CD8-positive, alpha-beta memory T cell (primary cell): Measurements from ENCODE around the gene LRRC4C. TPM values are rescaled to one million over a fixed set of nuclear protein-coding genes. Genes with fewer than 3 reads are reported as not detected.
"Not testable (repeated sequence)": the region's sequence is repeated elsewhere in the genome, so short reads cannot be mapped to it uniquely, and the experiment has no call there.

ENCODE experiments used
- CTCF ChIA-PET: fragments of 350-600 bp; sonication (Branson Sonifier 250); formaldehyde crosslinking; loops from one replicate; lab custom pipeline; 2021; ENCODE audit warnings: antibody characterized with exemption; lab: Charles Lee
- POLR2A ChIA-PET: fragments of 350-600 bp; sonication (Branson Sonifier 250); formaldehyde crosslinking; loops from one replicate; lab custom pipeline; 2021; ENCODE audit warnings: antibody characterized with exemption; lab: Charles Lee
- DNase-seq, 5 donors: peaks; one replicate each; pipeline versions ENCODE4 v3.0.0 to v3.0.0-alpha.2; 2020 to 2022; ENCODE audit warnings: mixed read lengths in 1 of 5
- H3K27ac ChIP-seq: one replicate; pipeline ENCODE4 v1.7.0; 2013; ENCODE audit warnings: low read depth, mild to moderate bottlenecking, low read length, moderate library complexity
- H3K27me3 ChIP-seq: 2 replicates; pipeline ENCODE4 v1.7.0; 2013; ENCODE audit warnings: low read length, mild to moderate bottlenecking; ENCODE audit not compliant: insufficient read depth, poor library complexity, severe bottlenecking
- H3K36me3 ChIP-seq: 2 replicates; pipeline ENCODE4 v1.7.0; 2013; ENCODE audit warnings: mild to moderate bottlenecking, low read length, moderate library complexity; ENCODE audit not compliant: insufficient read depth
- H3K4me1 ChIP-seq: 2 replicates; pipeline ENCODE4 v1.7.0; 2013; ENCODE audit warnings: mild to moderate bottlenecking, low read length, moderate library complexity; ENCODE audit not compliant: insufficient read depth
- H3K4me3 ChIP-seq: 2 replicates; pipeline ENCODE4 v1.7.0; 2013; ENCODE audit warnings: mild to moderate bottlenecking, low read length
- H3K9me3 ChIP-seq: 2 replicates; pipeline ENCODE4 v1.7.0; 2013; ENCODE audit warnings: mild to moderate bottlenecking, low read length
- H3K27ac Mint-ChIP-seq, 8 donors: one replicate each; pipeline ENCODE4 v1.8.0; 2020 to 2021; ENCODE audit warnings: mixed read lengths in 8 of 8, mild to moderate bottlenecking in 6 of 8, inconsistent platforms in 3 of 8, moderate library complexity in 3 of 8
- H3K27me3 Mint-ChIP-seq, 2 donors: one replicate each; pipeline ENCODE4 v1.8.0; 2020 to 2021; ENCODE audit warnings: mixed read lengths in 2 of 2, mild to moderate bottlenecking in 1 of 2, moderate library complexity in 1 of 2
- H3K36me3 Mint-ChIP-seq, 3 donors: one replicate each; pipeline ENCODE4 v1.8.0; 2020 to 2021; ENCODE audit warnings: mixed read lengths in 3 of 3, inconsistent platforms in 1 of 3, mild to moderate bottlenecking in 1 of 3
- H3K4me1 Mint-ChIP-seq, 3 donors: one replicate each; pipeline ENCODE4 v1.8.0; 2020 to 2021; ENCODE audit warnings: mixed read lengths in 3 of 3, inconsistent platforms in 1 of 3, mild to moderate bottlenecking in 1 of 3
- H3K4me3 Mint-ChIP-seq, 7 donors: one replicate each; pipeline ENCODE4 v1.8.0; 2020 to 2021; ENCODE audit warnings: mixed read lengths in 7 of 7, mild to moderate bottlenecking in 6 of 7, moderate library complexity in 4 of 7, inconsistent platforms in 2 of 7
- H3K9me3 Mint-ChIP-seq, 5 donors: one replicate each; pipeline ENCODE4 v1.8.0; 2020 to 2022; ENCODE audit warnings: mixed read lengths in 5 of 5, mild to moderate bottlenecking in 3 of 5, moderate library complexity in 2 of 5, inconsistent platforms in 1 of 5
- polyA plus RNA-seq: library from polyadenylated mRNA; unstranded; fragments of 300-500 nt; fragmentation: Illumina TruSeq; gene quantifications from one replicate; pipeline ENCODE4 v1.2.3, GENCODE V29; 2021
- total RNA-seq, 2 experiments: library from RNA; stranded (reverse); gene quantifications; one replicate each; pipeline ENCODE4 v1.2.3, GENCODE V29; 2021

The LRRC4C gene
- total and polyA plus RNA-seq, 3 experiments from 2014 or later = not detected

DNA sequence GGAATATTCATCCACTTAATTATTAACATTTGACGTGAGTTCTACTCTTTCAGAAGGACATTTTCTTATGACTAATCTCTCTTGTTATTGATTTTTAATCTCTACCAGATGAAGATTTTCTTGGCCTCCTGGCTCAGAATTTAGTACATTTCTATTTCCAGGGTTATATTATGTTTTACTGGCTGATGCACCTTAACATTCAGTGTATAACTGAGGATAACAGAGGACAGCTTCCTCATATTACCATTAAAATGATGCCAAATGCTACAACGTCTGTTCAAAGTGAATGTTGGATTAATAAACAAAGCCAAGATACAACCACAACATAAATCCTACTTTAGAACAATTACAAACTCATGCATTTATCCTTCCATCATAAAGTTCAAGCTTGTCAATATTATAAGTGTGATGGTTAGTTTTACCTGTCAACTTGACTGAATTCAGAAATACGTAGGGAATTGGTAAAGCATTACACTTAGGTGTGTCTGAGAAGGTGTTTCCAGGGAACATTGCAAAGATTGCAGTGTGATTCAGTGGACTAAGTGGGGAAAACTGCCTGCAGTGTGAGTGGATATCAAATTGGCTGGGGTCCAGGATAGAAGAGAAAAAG lies 485.2 kb downstream of the LRRC4C start:
- no peaks in the 10 kb centered on the region for H3K36me3 Mint-ChIP-seq
- Histone ChIP-seq H3K9me3 (no peaks in the 10 kb centered on the region), H3K4me1 (no peaks in the 10 kb centered on the region), H3K27me3 (no peaks in the 10 kb centered on the region), H3K4me3 (no peak overlapping the region), H3K36me3 (no peaks in the 10 kb centered on the region), H3K27ac (no peak overlapping the region)
- no peaks in the 10 kb centered on the region for H3K4me1 Mint-ChIP-seq
- peaks cover 16 to 46% (median 25%) of the 10 kb centered on the region in 5 donors for H3K9me3 Mint-ChIP-seq
- no peak for DNase-seq
- ChIA-PET CTCF (no interaction called here), POLR2A (no interaction called here)
- no peak overlapping the region for H3K27ac Mint-ChIP-seq
- no peaks in the 10 kb centered on the region for H3K27me3 Mint-ChIP-seq
- no peak overlapping the region for H3K4me3 Mint-ChIP-seq

- ChIA-PET CTCF (no interaction called here), POLR2A (no interaction called here)
- no peaks in the 10 kb centered on the region for H3K27me3 ChIP-seq
- DNase-seq = no peak
- H3K4me1 Mint-ChIP-seq = no peaks in the 10 kb centered on the region
- H3K4me3 ChIP-seq = no peak overlapping the region
- H3K27me3 Mint-ChIP-seq = no peaks in the 10 kb centered on the region
- no peak overlapping the region for H3K4me3 Mint-ChIP-seq
- H3K4me1 ChIP-seq = no peaks in the 10 kb centered on the region
- H3K27ac Mint-ChIP-seq = no peak overlapping the region
- no peaks in the 10 kb centered on the region for H3K36me3 Mint-ChIP-seq
- H3K9me3 ChIP-seq = no peaks in the 10 kb centered on the region
- H3K36me3 ChIP-seq = no peaks in the 10 kb centered on the region
- H3K27ac ChIP-seq = no peak overlapping the region
- peaks cover 8 to 40% (median 12%) of the 10 kb centered on the region in 5 donors for H3K9me3 Mint-ChIP-seq
These were observed 500.7 kb downstream of the LRRC4C start for GRCh38 chr11:40958707-40959106.

DNA sequence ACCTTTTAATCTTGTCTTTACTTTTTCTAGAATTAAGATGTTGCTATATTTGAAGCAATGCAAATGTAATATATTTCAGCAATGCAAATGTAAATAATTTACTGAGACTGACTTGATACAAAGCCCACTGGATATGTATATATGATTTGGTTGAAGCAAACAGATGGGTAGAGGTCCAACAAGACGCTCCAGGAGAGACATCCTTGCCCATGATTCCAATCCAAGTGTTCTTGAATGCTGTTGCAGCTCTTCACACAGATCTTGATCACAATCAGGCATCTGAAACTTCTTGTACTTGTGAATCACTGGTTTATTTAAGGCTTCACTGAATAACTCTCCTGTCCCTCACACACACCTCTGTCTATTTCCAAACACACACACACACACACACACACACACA lies 507.0 kb downstream of the LRRC4C start:
- ChIA-PET CTCF (no interaction called here), POLR2A (no interaction called here)
- H3K4me1 ChIP-seq = no peaks in the 10 kb centered on the region
- no peak for DNase-seq
- no peaks in the 10 kb centered on the region for H3K4me1 Mint-ChIP-seq
- H3K27ac Mint-ChIP-seq = no peak overlapping the region
- peaks cover 0 to 2% (median 0%) of the 10 kb centered on the region in 3 donors for H3K36me3 Mint-ChIP-seq
- no peak overlapping the region for H3K4me3 Mint-ChIP-seq
- no peak overlapping the region for H3K27ac ChIP-seq
- no peaks in the 10 kb centered on the region for H3K27me3 Mint-ChIP-seq
- H3K9me3 ChIP-seq = no peaks in the 10 kb centered on the region
- peaks cover 10 to 24% (median 18%) of the 10 kb centered on the region in 5 donors for H3K9me3 Mint-ChIP-seq
- no peaks in the 10 kb centered on the region for H3K27me3 ChIP-seq
- H3K36me3 ChIP-seq = no peaks in the 10 kb centered on the region
- H3K4me3 ChIP-seq = no peak overlapping the region

DNA sequence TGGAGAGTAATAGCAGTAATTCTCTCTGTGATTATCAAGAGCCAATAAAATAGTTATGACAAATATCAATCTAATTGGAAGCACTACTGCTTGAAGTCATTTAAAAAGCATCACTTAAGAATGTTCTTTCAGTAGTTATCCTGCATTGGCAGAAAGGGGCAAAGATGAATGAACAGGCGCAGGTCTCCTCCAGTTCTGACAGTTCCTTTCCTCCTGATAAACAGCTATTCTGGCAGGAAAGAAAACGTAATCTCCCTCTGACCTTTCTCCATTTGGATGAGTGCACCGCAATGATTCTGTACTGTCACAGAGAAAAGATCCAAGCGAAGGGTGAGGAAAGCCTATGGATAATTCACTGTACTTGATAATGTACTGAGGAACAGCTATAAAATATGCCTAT lies 521.5 kb downstream of the LRRC4C start:
- peaks cover 0 to 2% (median 0%) of the 10 kb centered on the region in 3 donors for H3K36me3 Mint-ChIP-seq
- Histone ChIP-seq H3K9me3 (no peaks in the 10 kb centered on the region), H3K27ac (no peak overlapping the region), H3K36me3 (no peaks in the 10 kb centered on the region), H3K27me3 (no peaks in the 10 kb centered on the region), H3K4me1 (no peaks in the 10 kb centered on the region), H3K4me3 (no peak overlapping the region)
- ChIA-PET POLR2A (no interaction called here), CTCF (no interaction called here)
- no peaks in the 10 kb centered on the region for H3K4me1 Mint-ChIP-seq
- peaks cover 11 to 30% (median 17%) of the 10 kb centered on the region in 5 donors for H3K9me3 Mint-ChIP-seq
- no peak overlapping the region for H3K27ac Mint-ChIP-seq
- H3K27me3 Mint-ChIP-seq = no peaks in the 10 kb centered on the region
- H3K4me3 Mint-ChIP-seq = no peak overlapping the region
- no peak for DNase-seq

DNA sequence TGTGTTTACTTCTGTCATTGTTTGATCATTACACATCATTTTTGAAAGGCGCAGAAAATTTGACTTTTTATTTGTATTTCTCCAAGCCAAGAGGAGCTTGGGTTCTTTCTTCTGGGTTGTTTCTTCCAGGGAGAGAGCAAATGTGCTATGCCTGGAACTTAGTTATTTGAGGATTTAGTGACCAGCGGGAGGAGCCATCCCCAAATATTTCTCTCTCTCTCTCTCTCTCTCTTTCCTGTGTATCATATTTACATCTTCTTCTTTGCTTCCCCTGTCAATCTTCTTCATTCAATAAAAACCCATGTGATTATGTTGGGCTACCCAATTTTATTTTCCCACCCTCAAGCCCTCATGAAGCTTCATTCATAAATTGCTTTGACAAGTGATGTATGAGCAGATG lies 534.5 kb downstream of the LRRC4C start:
- H3K9me3 ChIP-seq = no peaks in the 10 kb centered on the region
- H3K27ac ChIP-seq = no peak overlapping the region
- POLR2A ChIA-PET = no interaction called here
- Mint-ChIP-seq H3K4me1 (no peaks in the 10 kb centered on the region), H3K9me3 (peaks cover 5 to 37% (median 14%) of the 10 kb centered on the region in 5 donors), H3K4me3 (no peak overlapping the region), H3K27me3 (no peaks in the 10 kb centered on the region), H3K36me3 (no peaks in the 10 kb centered on the region), H3K27ac (no peak overlapping the region)
- no peaks in the 10 kb centered on the region for H3K36me3 ChIP-seq
- no peaks in the 10 kb centered on the region for H3K27me3 ChIP-seq
- no peak overlapping the region for H3K4me3 ChIP-seq
- no peaks in the 10 kb centered on the region for H3K4me1 ChIP-seq
- no peak for DNase-seq
- CTCF ChIA-PET = no interaction called here

GRCh38 chr11:40921246-40921645 lies 538.2 kb downstream of the LRRC4C start:
- H3K4me1 ChIP-seq = no peaks in the 10 kb centered on the region
- H3K27me3 ChIP-seq = no peaks in the 10 kb centered on the region
- POLR2A ChIA-PET = no interaction called here
- Mint-ChIP-seq H3K4me3 (no peak overlapping the region), H3K36me3 (no peaks in the 10 kb centered on the region), H3K4me1 (no peaks in the 10 kb centered on the region), H3K27me3 (no peaks in the 10 kb centered on the region), H3K9me3 (peaks cover 8 to 44% (median 17%) of the 10 kb centered on the region in 5 donors), H3K27ac (no peak overlapping the region)
- H3K9me3 ChIP-seq = no peaks in the 10 kb centered on the region
- H3K27ac ChIP-seq = no peak overlapping the region
- CTCF ChIA-PET = no interaction called here
- no peaks in the 10 kb centered on the region for H3K36me3 ChIP-seq
- H3K4me3 ChIP-seq = no peak overlapping the region
- DNase-seq = no peak

- CTCF ChIA-PET, H3K36me3 Mint-ChIP-seq, H3K27ac ChIP-seq, H3K27me3 ChIP-seq, H3K4me3 Mint-ChIP-seq, DNase-seq, H3K9me3 ChIP-seq, POLR2A ChIA-PET, H3K4me1 Mint-ChIP-seq, H3K36me3 ChIP-seq, H3K27ac Mint-ChIP-seq, H3K4me3 ChIP-seq, H3K4me1 ChIP-seq, H3K27me3 Mint-ChIP-seq: not testable (repeated sequence)
- peaks cover 14 to 31% (median 25%) of the 10 kb centered on the region in 5 donors for H3K9me3 Mint-ChIP-seq
These were observed 548.7 kb downstream of the LRRC4C start for GRCh38 chr11:40910774-40911173.

- DNase-seq = no peak
- H3K27me3 ChIP-seq = no peaks in the 10 kb centered on the region
- no peaks in the 10 kb centered on the region for H3K4me1 Mint-ChIP-seq
- H3K36me3 Mint-ChIP-seq = no peaks in the 10 kb centered on the region
- H3K27me3 Mint-ChIP-seq = no peaks in the 10 kb centered on the region
- ChIA-PET CTCF (no interaction called here), POLR2A (no interaction called here)
- H3K4me3 Mint-ChIP-seq = no peak overlapping the region
- no peaks in the 10 kb centered on the region for H3K36me3 ChIP-seq
- H3K9me3 Mint-ChIP-seq = peaks cover 0 to 37% (median 31%) of the 10 kb centered on the region in 5 donors
- H3K27ac ChIP-seq = no peak overlapping the region
- H3K27ac Mint-ChIP-seq = no peak overlapping the region
- no peak overlapping the region for H3K4me3 ChIP-seq
- H3K4me1 ChIP-seq = no peaks in the 10 kb centered on the region
- H3K9me3 ChIP-seq = no peaks in the 10 kb centered on the region
These were observed 565.0 kb downstream of the LRRC4C start for GRCh38 chr11:40894501-40894900.
